HCT116 (cell line): ENCODE data around the gene CDK18. TPM values are rescaled to one million over a fixed set of nuclear protein-coding genes. Genes with fewer than 3 reads are reported as not detected.

Experiments
- ATAC-seq: fragments of 200-7000 bp; cut with Tn5 transposase; 2 replicates; pipeline ENCODE4 v1.9.1; 2020; ENCODE audit warnings: mild to moderate bottlenecking, moderate library complexity
- BruUV-seq: library from RNA; stranded (reverse); fragments of 400-500 nt; replicated peaks from 2 replicates; lab custom pipeline; 2021; lab: Mats Ljungman, UMichigan
- CTCF ChIA-PET: fragments of 300-600 bp; sonication (Branson Sonifier 250); formaldehyde crosslinking; loops from one replicate; lab custom pipeline; 2021; ENCODE audit warnings: antibody characterized with exemption; lab: Charles Lee
- POLR2A ChIA-PET: fragments of 300-600, 350-600 bp; sonication (Branson Sonifier 250); formaldehyde crosslinking; loops from one replicate; lab custom pipeline; 2021; ENCODE audit warnings: antibody characterized with exemption; lab: Charles Lee
- RAD21 ChIA-PET, 2 experiments: fragments of 300-600 bp; sonication (Branson Sonifier 250); formaldehyde crosslinking; loops; one replicate each; lab custom pipeline; 2023; ENCODE audit warnings: low total read pairs in 2 of 2; ENCODE audit not compliant: uncharacterized antibody in 2 of 2, unreplicated experiment in 2 of 2, low non-redundant PET in 1 of 2; lab: Charles Lee
- DNase-seq: peaks from one replicate; pipeline ENCODE4 v3.0.0-alpha.2; 2010; ENCODE audit warnings: low read depth, low spot score
- H2AFZ ChIP-seq: fragments of 200-600 bp; shearing (Covaris generic), sonication (generic); 2 replicates; pipeline ENCODE4 v1.6.1; 2017; ENCODE audit warnings: low read depth, mixed run types, mixed read lengths, antibody characterized with exemption, low read length; ENCODE audit not compliant: poor library complexity, severe bottlenecking
- H3K27ac ChIP-seq: 2 replicates; pipeline ENCODE4 v1.5.1; 2012; ENCODE audit warnings: low read depth, low read length
- H3K27me3 ChIP-seq: fragments of 200-600 bp; sonication (generic); 2 replicates; pipeline ENCODE4 v1.6.1; 2016; ENCODE audit warnings: mixed run types, low read length, mixed read lengths; ENCODE audit not compliant: insufficient read depth
- H3K36me3 ChIP-seq, 2 experiments: fragments of 200-500 bp in 1 of 2; fragments of 200-600 bp in 1 of 2; sonication (Bioruptor generic) in 1 of 2; sonication (generic) in 1 of 2; 2 replicates each; pipeline versions ENCODE4 v1.5.1 to v1.6.1; 2014 to 2016; ENCODE audit warnings: low read length in 2 of 2, inconsistent platforms in 1 of 2, mixed read lengths in 1 of 2, mixed run types in 1 of 2; ENCODE audit not compliant: insufficient read depth in 2 of 2, control insufficient read depth in 1 of 2
- H3K4me1 ChIP-seq, 2 experiments: fragments of 200-600 bp in 1 of 2; sonication (generic) in 1 of 2; 2 replicates each; pipeline versions ENCODE4 v1.5.1 to v1.6.1; 2012 to 2017; ENCODE audit warnings: low read length in 2 of 2, inconsistent platforms in 1 of 2, mild to moderate bottlenecking in 1 of 2, mixed read lengths in 1 of 2, mixed run types in 1 of 2, moderate library complexity in 1 of 2; ENCODE audit not compliant: insufficient read depth in 2 of 2, control insufficient read depth in 1 of 2
- H3K4me2 ChIP-seq: fragments of 200-600 bp; sonication (generic); 2 replicates; pipeline ENCODE4 v1.6.1; 2017; ENCODE audit warnings: mixed run types, low read length, mixed read lengths
- H3K4me3 ChIP-seq, 2 experiments: fragments of 200-600 bp in 1 of 2; sonication (generic) in 1 of 2; replicated peaks in 1 of 2; 2 replicates each; pipeline ENCODE4 v1.5.1; 2011 to 2016; ENCODE audit warnings: low read length in 2 of 2, control low read depth in 1 of 2, low read depth in 1 of 2, mild to moderate bottlenecking in 1 of 2, mixed read lengths in 1 of 2, mixed run types in 1 of 2
- H3K79me2 ChIP-seq: fragments of 200-600 bp; sonication (generic); 2 replicates; pipeline ENCODE4 v1.6.1; 2017; ENCODE audit warnings: mild to moderate bottlenecking, mixed run types, low read length, moderate library complexity, mixed read lengths; ENCODE audit not compliant: insufficient read depth
- H3K9ac ChIP-seq: fragments of 200-600 bp; sonication (generic); 2 replicates; pipeline ENCODE4 v1.6.1; 2016; ENCODE audit warnings: low read length, mixed read lengths
- H3K9me2 ChIP-seq: fragments of 200-600 bp; sonication (generic), shearing (Covaris generic); 2 replicates; pipeline ENCODE4 v1.6.1; 2017; ENCODE audit warnings: mixed run types, mild to moderate bottlenecking, moderate library complexity; ENCODE audit not compliant: insufficient read depth
- H3K9me3 ChIP-seq, 2 experiments: fragments of 200-500 bp in 1 of 2; fragments of 200-600 bp in 1 of 2; sonication (Bioruptor generic) in 1 of 2; sonication (generic) in 1 of 2; 2 replicates each; pipeline ENCODE4 v1.6.1; 2014 to 2017; ENCODE audit warnings: low read length in 2 of 2, mixed read lengths in 2 of 2, inconsistent platforms in 1 of 2, low read depth in 1 of 2, mild to moderate bottlenecking in 1 of 2, mixed run types in 1 of 2, moderate library complexity in 1 of 2; ENCODE audit not compliant: control insufficient read depth in 1 of 2, insufficient read depth in 1 of 2
- H4K20me1 ChIP-seq: fragments of 200-600 bp; sonication (generic), shearing (Covaris generic); 2 replicates; pipeline ENCODE4 v1.6.1; 2017; ENCODE audit warnings: mixed run types, mild to moderate bottlenecking, moderate library complexity; ENCODE audit not compliant: insufficient read depth
- CBX3 ChIP-seq: IDR thresholded peaks from 2 replicates; pipeline ENCODE4 v1.6.1; 2012; ENCODE audit warnings: low read depth
- CEBPB ChIP-seq: IDR thresholded peaks from 2 replicates; pipeline ENCODE4 v1.6.1; 2012; ENCODE audit warnings: low read depth
- EZH2 ChIP-seq: fragments of 200-600 bp; sonication (generic); IDR thresholded peaks from 2 replicates; pipeline ENCODE4 v1.6.1; 2017; ENCODE audit warnings: antibody characterized with exemption, mixed run types
- FOSL1 ChIP-seq: IDR thresholded peaks from 2 replicates; pipeline ENCODE4 v1.6.1; 2012; ENCODE audit warnings: low read depth
- JUND ChIP-seq: IDR thresholded peaks from 2 replicates; pipeline ENCODE4 v1.6.1; 2012
- POLR2AphosphoS5 ChIP-seq: IDR thresholded peaks from 2 replicates; pipeline ENCODE4 v1.6.1; 2011; ENCODE audit warnings: mild to moderate bottlenecking, low read depth, low read length, moderate library complexity
- REST ChIP-seq: IDR thresholded peaks from 2 replicates; pipeline ENCODE4 v1.6.1; 2012; ENCODE audit warnings: low read depth
- YY1 ChIP-seq: IDR thresholded peaks from 2 replicates; pipeline ENCODE4 v1.6.1; 2011; ENCODE audit warnings: low read length, low read depth, moderate library complexity, mild to moderate bottlenecking; ENCODE audit not compliant: insufficient replicate concordance; ENCODE audit errors: extremely low read depth
- ZNF274 ChIP-seq: fragments of 200-500 bp; sonication (Bioruptor generic); IDR thresholded peaks from 2 replicates; pipeline ENCODE4 v1.6.1; 2014; ENCODE audit warnings: mild to moderate bottlenecking, low read depth, low read length, inconsistent platforms
- intact Hi-C: fragments of 100-400 bp; cut with micrococcal nuclease; formaldehyde crosslinking; loops from 2 replicates; pipeline ENCODE4 v1.10.0; 2022
- total RNA-seq: library from RNA; stranded (reverse); gene quantifications from one replicate; pipeline ENCODE4 v1.2.1, GENCODE V29; 2021; ENCODE audit not compliant: unreplicated experiment
- TF ChIP-seq, protein P1 (sequence below): IDR thresholded peaks from 2 replicates; pipeline ENCODE4 v1.6.1; 2012
- TF ChIP-seq, protein P2 (sequence below), 3 experiments: fragments of 200-600 bp in 1 of 3; sonication (generic) in 1 of 3; IDR thresholded peaks in 2 of 3; conservative IDR thresholded peaks in 1 of 3; 2 replicates each; pipeline ENCODE4 v1.5.1; 2012 to 2017; ENCODE audit warnings: low read depth in 2 of 3, low read length in 2 of 3, antibody characterized with exemption in 1 of 3, borderline replicate concordance in 1 of 3, control low read depth in 1 of 3, mild to moderate bottlenecking in 1 of 3, mixed read lengths in 1 of 3, mixed run types in 1 of 3, moderate library complexity in 1 of 3; ENCODE audit not compliant: insufficient read depth in 1 of 3

CDK18 gene
- total RNA-seq, 1 experiment from 2014 or later: 32.0 TPM

DNA sequence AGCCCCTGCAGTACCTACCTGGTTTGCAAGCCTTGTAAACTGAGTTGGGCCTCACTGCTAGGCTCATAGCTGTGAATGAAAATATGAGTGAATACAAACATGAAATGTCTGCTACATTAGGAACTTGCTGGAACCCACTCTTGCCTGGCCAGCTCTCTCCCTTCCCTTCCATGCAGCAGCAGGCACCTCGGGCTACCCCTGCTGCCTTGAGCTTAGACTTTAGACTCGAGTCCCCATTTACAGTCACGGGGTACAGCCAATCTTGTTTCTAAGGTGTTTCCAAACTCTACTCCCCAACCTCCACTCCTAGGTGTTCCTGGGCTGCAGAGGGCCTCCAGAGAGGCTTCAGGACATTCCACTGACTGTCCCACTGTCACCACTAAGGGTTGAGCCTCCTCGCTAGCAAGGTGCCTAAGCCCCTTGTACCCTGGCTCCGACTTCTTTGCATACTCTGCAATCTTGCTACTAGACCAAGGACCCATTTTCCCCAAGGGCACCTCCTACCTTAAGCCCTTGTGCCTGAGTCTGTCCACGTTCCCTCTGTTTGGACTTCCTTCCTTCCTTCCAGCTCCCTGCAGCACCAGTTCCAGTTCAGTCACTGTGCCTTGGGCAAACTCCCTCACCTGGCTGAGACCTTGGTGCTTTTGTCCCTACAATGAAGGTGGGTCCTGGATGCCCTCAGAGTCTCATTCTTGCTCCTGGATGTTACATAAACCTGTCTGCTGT, 36.9 kb downstream of the CDK18 start:
- Histone ChIP-seq H3K4me2 (no peak overlapping the region), H3K27ac (no peak overlapping the region), H3K4me1 (peaks cover 3 to 18% of the 10 kb centered on the region in 2 experiments; a peak in 3 of 4 replicates), H3K79me2 (no peaks in the 10 kb centered on the region), H3K9ac (no peak overlapping the region), H3K27me3 (no peaks in the 10 kb centered on the region; the same call in 1 of the 2 replicates), H3K9me3 (no peaks in the 10 kb centered on the region), H3K4me3 (no peak overlapping the region), H3K36me3 (no peaks in the 10 kb centered on the region), H4K20me1 (no peaks in the 10 kb centered on the region), H3K9me2 (no peaks in the 10 kb centered on the region), H2AFZ (no peak overlapping the region)
- ChIA-PET CTCF (no interaction called here), RAD21 (no interaction called here), POLR2A (no interaction called here)
- ATAC-seq (no peak), DNase-seq (no peak)
- BruUV-seq: no TSS peak
- intact Hi-C loops: no loop called here
- no peak for TF ChIP-seq POLR2AphosphoS5
- TF ChIP-seq ZNF274: no peak
- TF ChIP-seq CBX3: no peak
- TF ChIP-seq JUND: no peak

GRCh38 chr1:205542367-205542766, 37.9 kb downstream of the CDK18 start:
- RAD21 ChIA-PET: no interaction called here
- BruUV-seq: no TSS peak

More at GRCh38 chr1:205542367-205542766, 37.9 kb downstream of the CDK18 start:
- ATAC-seq (no peak), DNase-seq (no peak)
- Histone ChIP-seq H3K9ac (no peak overlapping the region), H2AFZ (no peak overlapping the region), H3K4me1 (peaks cover 0 to 8% of the 10 kb centered on the region in 2 experiments; a peak in 1 of 4 replicates), H3K9me2 (no peaks in the 10 kb centered on the region), H3K9me3 (no peaks in the 10 kb centered on the region), H3K27ac (no peak overlapping the region), H4K20me1 (no peaks in the 10 kb centered on the region), H3K27me3 (no peaks in the 10 kb centered on the region; the same call in 1 of the 2 replicates), H3K36me3 (no peaks in the 10 kb centered on the region), H3K79me2 (no peaks in the 10 kb centered on the region), H3K4me2 (no peak overlapping the region), H3K4me3 (no peak overlapping the region)
- POLR2A ChIA-PET: no interaction called here
- CTCF ChIA-PET: no interaction called here
- TF ChIP-seq FOSL1: no peak
- no peak for TF ChIP-seq REST
- no peak for TF ChIP-seq JUND
- TF ChIP-seq, protein P1, sequence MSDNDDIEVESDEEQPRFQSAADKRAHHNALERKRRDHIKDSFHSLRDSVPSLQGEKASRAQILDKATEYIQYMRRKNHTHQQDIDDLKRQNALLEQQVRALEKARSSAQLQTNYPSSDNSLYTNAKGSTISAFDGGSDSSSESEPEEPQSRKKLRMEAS: no peak
- TF ChIP-seq CEBPB: no peak
- no peak for TF ChIP-seq YY1
- no peak for TF ChIP-seq EZH2
- TF ChIP-seq, protein P2, sequence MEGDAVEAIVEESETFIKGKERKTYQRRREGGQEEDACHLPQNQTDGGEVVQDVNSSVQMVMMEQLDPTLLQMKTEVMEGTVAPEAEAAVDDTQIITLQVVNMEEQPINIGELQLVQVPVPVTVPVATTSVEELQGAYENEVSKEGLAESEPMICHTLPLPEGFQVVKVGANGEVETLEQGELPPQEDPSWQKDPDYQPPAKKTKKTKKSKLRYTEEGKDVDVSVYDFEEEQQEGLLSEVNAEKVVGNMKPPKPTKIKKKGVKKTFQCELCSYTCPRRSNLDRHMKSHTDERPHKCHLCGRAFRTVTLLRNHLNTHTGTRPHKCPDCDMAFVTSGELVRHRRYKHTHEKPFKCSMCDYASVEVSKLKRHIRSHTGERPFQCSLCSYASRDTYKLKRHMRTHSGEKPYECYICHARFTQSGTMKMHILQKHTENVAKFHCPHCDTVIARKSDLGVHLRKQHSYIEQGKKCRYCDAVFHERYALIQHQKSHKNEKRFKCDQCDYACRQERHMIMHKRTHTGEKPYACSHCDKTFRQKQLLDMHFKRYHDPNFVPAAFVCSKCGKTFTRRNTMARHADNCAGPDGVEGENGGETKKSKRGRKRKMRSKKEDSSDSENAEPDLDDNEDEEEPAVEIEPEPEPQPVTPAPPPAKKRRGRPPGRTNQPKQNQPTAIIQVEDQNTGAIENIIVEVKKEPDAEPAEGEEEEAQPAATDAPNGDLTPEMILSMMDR (IDR thresholded peaks at IDR 0.05 in 2 of 3, conservative IDR thresholded peaks at IDR 0.05 in 1 of 3; ENCODE audit: borderline replicate concordance in 1 of 3, insufficient read depth in 1 of 3, low read depth in 2 of 3, low read length in 2 of 3): no peak
- intact Hi-C loops: no loop called here
